DOHH2 (cell line): ENCODE measurements around the gene SESN2.

Experiments
- CTCF ChIP-seq: fragments of 200-600 bp; sonication (generic); IDR thresholded peaks from one replicate; pipeline ENCODE4 v1.5.1; 2014; ENCODE audit warnings: antibody characterized with exemption, mild to moderate bottlenecking, low read depth, low read length; ENCODE audit not compliant: poor library complexity, severe bottlenecking
- EZH2phosphoT487 ChIP-seq: fragments of 200-600 bp; sonication (generic); IDR thresholded peaks from 2 replicates; pipeline ENCODE4 v1.6.1; 2017; ENCODE audit warnings: borderline replicate concordance, mild to moderate bottlenecking, antibody characterized with exemption, low read length, moderate library complexity, mixed read lengths

GRCh38 chr1:28239004-28239403, 20.3 kb upstream of the SESN2 start:
- TF ChIP-seq CTCF (no peak), EZH2phosphoT487 (no peak)
